ENCODE measurements around the gene SIRT2. TPM values are rescaled to one million over a fixed set of nuclear protein-coding genes. Genes with fewer than 3 reads are reported as not detected.
A peak's percentile ranks its signal among the peaks of the same experiment; 100 is the strongest.

SIRT2 gene
- total and polyA plus RNA-seq, 2 of the 13 experiments (the other 11 are each of a cell fraction or from before 2014, with no cell fraction given), result 22.3 to 26.1 TPM

- H3K36me3 ChIP-seq (replicated peaks in 1 of 2; ENCODE audit: control insufficient read depth in 1 of 2, insufficient read depth in 2 of 2, low read length in 2 of 2), result peaks cover 4 to 12% of the 10 kb centered on the region in 2 experiments; a peak in 3 of 5 replicates
- no peak for ATAC-seq
- in situ Hi-C loops (cut with HindIII; ENCODE audit: extremely low pct_ligation_motif_present, low pct_unique_long_range_greater_than_20kb) (loop anchor here (25.0 kb wide), 1 partner anchor 170 kb away; the partner anchor contains the start of gene CAPN12), intact Hi-C loops (cut with micrococcal nuclease; ENCODE audit: unreplicated experiment) (no loop called here)
- no peaks in the 10 kb centered on the region for H3K27me3 ChIP-seq (ENCODE audit: control insufficient read depth in 1 of 2, insufficient read depth in 2 of 2, low read length in 2 of 2)
- no peak overlapping the region for H3K27ac ChIP-seq (ENCODE audit: extremely low read length, insufficient read depth, low read length)
- H3K9me3 ChIP-seq (ENCODE audit: low read length), result no peaks in the 10 kb centered on the region
- TF ChIP-seq MLX (CRISPR knock-in tag; IDR thresholded peaks at IDR 0.05), result no peak
- ChIA-PET CTCF (ENCODE audit: low intra/inter-chr PET ratio, low total read pairs) (no interaction called here), POLR2A (interaction anchor here (1.6 kb wide), 1 partner anchor 23 kb away, joined by 4 read pairs; the partner anchor contains the start of genes MRPS12 and SARS2)
- BruUV-seq (replicated peaks), result no TSS peak
- FAIRE-seq, result no peak
- H4K20me1 ChIP-seq (ENCODE audit: insufficient read depth, low read length), result no peaks in the 10 kb centered on the region
- no peak overlapping the region for H2AFZ ChIP-seq (ENCODE audit: low read length)
- 0 out of 2 replicates have a peak, but pooled peaks cover 10% of the 10 kb centered on the region for H3K4me1 ChIP-seq (ENCODE audit: insufficient read depth, low read length)
- no peak overlapping the region for H3K4me3 ChIP-seq (replicated peaks in 1 of 3; ENCODE audit: insufficient read depth in 1 of 3, low read depth in 2 of 3, low read length in 3 of 3)
- WGBS (ENCODE audit: low lambda C conversion rate), result 95% methylated on average over 12 of the region's 12 CpGs
- no peaks in the 10 kb centered on the region for H3K79me2 ChIP-seq (ENCODE audit: insufficient read depth, low read length)
- no peak overlapping the region for H3K4me2 ChIP-seq (ENCODE audit: low read depth, low read length)
- H3K9ac ChIP-seq (ENCODE audit: insufficient read depth, low read depth, low read length), result no peak overlapping the region
- no peak for DNase-seq (ENCODE audit: low spot score)
Observed at GRCh38 chr19:38907670-38908069, 8.3 kb upstream of the SIRT2 start.

GRCh38 chr19:38907227-38907626 is 7.8 kb upstream of the SIRT2 start:
- Histone ChIP-seq H2AFZ (ENCODE audit: low read length) (no peak overlapping the region), H3K27me3 (ENCODE audit: control insufficient read depth in 1 of 2, insufficient read depth in 2 of 2, low read length in 2 of 2) (no peaks in the 10 kb centered on the region), H3K4me2 (ENCODE audit: low read depth, low read length) (no peak overlapping the region), H3K9me3 (ENCODE audit: low read length) (no peaks in the 10 kb centered on the region), H3K36me3 (replicated peaks in 1 of 2; ENCODE audit: control insufficient read depth in 1 of 2, insufficient read depth in 2 of 2, low read length in 2 of 2) (peaks cover 4 to 12% of the 10 kb centered on the region in 2 experiments; a peak in 3 of 5 replicates), H3K4me1 (ENCODE audit: insufficient read depth, low read length) (0 out of 2 replicates have a peak, but pooled peaks cover 10% of the 10 kb centered on the region), H3K79me2 (ENCODE audit: insufficient read depth, low read length) (no peaks in the 10 kb centered on the region), H3K27ac (ENCODE audit: extremely low read length, insufficient read depth, low read length) (no peak overlapping the region), H3K4me3 (replicated peaks in 1 of 3; ENCODE audit: insufficient read depth in 1 of 3, low read depth in 2 of 3, low read length in 3 of 3) (no peak overlapping the region), H3K9ac (ENCODE audit: insufficient read depth, low read depth, low read length) (no peak overlapping the region), H4K20me1 (ENCODE audit: insufficient read depth, low read length) (no peaks in the 10 kb centered on the region)
- in situ Hi-C loops (cut with HindIII; ENCODE audit: extremely low pct_ligation_motif_present, low pct_unique_long_range_greater_than_20kb) (loop anchor here (25.0 kb wide), 1 partner anchor 170 kb away; the partner anchor contains the start of gene CAPN12), intact Hi-C loops (cut with micrococcal nuclease; ENCODE audit: unreplicated experiment) (no loop called here)
- ChIA-PET POLR2A (no interaction called here), CTCF (ENCODE audit: low intra/inter-chr PET ratio, low total read pairs) (no interaction called here)
- no TSS peak for BruUV-seq (replicated peaks)
- ATAC-seq, result no peak
- no peak for DNase-seq (ENCODE audit: low spot score)
- TF ChIP-seq ZNF609 (CRISPR knock-in tag; IDR thresholded peaks at IDR 0.05; ENCODE audit: borderline replicate concordance), result no peak
- TF ChIP-seq AGO2 (optimal IDR thresholded peaks at IDR 0.05; ENCODE audit: low read depth, low read length), result peak; percentile 35
- TF ChIP-seq SRSF4 (IDR thresholded peaks at IDR 0.05; ENCODE audit: low read depth, low read length, poor library complexity, severe bottlenecking), result no peak
- no peak for TF ChIP-seq ZNF773 (CRISPR knock-in tag; IDR thresholded peaks at IDR 0.05; ENCODE audit: borderline replicate concordance)
- TF ChIP-seq ZBTB43 (CRISPR knock-in tag; conservative IDR thresholded peaks at IDR 0.05), result no peak
- no peak for TF ChIP-seq TARDBP (CRISPR knock-in tag; IDR thresholded peaks at IDR 0.05)
- no peak for TF ChIP-seq THAP7 (CRISPR knock-in tag; IDR thresholded peaks at IDR 0.05)
- TF ChIP-seq ZSCAN31 (CRISPR knock-in tag; IDR thresholded peaks at IDR 0.05; ENCODE audit: low read depth), result no peak
- FAIRE-seq, result no peak
- WGBS (ENCODE audit: low lambda C conversion rate), result 93% methylated on average over 15 of the region's 29 CpGs

Measured in HepG2 (cell line).